Bone marrow (tissue), 2 donors: Measurements from ENCODE around the gene TNS3.

Source experiments
- DNase-seq, 2 donors: peaks; one replicate each; lab custom pipeline; 2025; lab: John Stamatoyannopoulos, UW

The TNS3 gene

DNA sequence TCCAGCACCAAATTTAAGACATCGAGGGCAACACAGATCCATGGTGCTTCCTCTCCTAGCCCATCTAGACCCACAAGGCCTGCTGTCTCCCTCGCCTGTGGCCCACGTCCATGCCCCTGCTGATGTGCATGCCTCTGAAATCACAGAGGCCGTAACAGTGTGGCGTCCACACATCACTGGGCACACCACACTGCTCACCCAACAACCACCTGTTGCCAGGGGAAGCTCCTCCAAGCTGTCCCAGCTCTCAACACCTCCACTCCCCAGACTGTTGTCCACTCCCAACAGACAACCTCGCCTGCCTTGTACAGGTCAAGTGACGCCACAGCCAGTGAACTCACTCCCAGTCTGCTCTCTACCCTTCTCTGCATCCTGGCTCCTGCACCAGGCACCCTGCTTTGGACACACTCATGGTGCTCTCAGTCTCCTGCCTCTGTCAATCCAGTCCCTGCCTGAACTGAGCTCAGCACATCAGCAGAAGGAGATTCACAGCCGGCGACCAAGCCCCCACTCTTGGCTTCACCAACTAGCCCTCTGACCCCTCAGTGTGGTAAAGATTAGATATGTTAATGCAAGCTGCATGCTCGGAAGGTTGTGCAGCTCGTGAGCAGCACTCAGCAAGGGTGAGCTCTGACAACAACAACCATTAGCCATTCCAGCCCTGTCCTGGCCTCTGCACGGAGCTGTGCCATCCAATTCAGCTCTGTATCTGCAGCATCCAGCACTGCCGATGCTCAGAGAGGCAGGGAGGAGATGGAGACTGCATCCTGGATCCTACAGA lies 197.0 kb downstream of the TNS3 start:
- no peak for DNase-seq

DNA sequence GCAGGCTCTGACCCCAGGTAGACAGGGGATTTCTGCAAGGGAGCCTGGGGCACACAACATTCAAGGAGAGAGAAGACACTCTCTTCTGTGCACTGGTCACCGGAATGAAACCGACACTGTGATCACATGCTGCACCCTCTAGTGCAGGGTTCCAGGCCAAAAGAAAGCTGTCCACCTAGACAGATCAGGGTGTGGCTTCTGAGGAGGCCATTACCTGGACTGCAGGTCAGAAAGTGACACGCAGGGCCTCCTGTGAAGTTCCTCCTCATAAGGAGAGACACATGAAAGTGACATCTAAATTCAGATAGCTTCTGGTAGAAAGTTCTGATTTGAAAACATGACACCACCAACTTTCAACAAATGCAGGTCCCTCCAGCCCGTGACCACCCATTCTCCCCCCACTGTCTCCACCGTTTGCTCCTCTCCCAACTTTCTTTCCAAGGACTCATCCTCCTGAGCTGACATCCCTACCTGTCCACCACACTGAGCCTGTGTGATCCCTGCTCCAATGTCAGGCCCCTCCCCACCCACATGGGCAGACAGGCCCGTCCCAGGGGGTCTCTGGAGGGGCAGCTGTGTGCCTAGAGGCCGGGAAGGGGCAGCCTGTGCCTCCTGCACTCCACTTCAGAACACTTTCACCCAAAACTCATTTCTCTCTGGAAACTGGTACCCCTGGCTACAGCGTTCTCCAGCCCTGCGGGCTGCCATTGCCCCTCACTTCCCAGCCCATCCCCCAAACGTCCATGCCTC lies 198.0 kb downstream of the TNS3 start:
- no peak for DNase-seq

DNA sequence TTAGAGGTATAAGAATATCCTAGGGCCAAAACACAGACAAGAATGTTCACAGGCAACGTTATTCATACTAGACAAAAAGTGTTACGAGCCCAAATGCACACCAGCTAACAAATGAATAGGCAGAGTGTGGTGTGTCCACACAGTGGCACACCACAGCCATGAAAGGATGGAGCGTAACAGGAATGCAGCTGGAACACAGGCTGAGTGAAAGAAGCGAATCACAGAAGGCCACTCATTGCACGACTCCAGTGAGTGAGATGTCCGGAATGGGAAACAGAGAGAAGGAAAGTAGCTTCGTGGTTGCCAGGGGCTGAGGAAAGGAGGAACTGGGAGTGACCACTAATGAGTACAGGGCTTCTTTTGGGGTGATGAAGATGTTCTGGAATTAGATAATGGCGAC lies 198.8 kb downstream of the TNS3 start:
- DNase-seq = no peak

DNA sequence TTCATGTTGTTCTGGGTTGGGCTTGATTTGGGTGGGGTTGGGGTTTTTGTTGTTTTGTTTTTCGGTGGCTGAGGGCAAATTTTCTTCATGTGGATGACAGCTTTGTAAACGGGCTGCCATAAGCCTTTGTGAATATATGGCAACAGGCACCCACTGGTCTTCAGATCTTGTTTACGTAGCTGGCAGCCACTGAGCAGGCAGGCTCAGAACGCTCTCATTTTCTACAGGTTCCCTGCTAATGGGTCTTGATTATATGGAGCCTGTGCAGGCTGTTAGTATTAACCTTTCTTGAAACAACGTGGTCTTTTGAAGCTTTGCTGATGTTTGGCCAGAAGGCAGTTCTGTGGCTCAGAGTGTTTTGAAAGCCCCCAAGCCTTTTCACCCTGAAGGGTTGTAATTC lies 199.7 kb downstream of the TNS3 start:
- no peak for DNase-seq

DNA sequence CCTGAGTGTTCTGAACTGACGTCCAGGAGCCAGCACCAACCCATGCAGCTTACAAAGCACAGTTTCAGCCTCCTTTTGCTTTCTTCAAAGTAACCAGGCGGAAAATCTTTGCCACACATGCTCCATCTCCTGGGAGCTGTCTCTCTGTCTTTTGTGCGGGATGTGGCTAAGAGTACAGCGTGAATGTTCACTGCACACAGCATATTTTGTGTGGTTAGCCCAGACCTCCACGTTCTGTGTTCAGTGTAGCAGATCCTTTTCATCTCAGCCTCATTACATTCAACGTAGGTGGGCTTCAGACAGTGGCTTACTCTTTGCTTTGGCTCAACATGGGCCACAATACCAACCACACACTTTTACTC lies 200.8 kb downstream of the TNS3 start:
- no peak for DNase-seq

DNA sequence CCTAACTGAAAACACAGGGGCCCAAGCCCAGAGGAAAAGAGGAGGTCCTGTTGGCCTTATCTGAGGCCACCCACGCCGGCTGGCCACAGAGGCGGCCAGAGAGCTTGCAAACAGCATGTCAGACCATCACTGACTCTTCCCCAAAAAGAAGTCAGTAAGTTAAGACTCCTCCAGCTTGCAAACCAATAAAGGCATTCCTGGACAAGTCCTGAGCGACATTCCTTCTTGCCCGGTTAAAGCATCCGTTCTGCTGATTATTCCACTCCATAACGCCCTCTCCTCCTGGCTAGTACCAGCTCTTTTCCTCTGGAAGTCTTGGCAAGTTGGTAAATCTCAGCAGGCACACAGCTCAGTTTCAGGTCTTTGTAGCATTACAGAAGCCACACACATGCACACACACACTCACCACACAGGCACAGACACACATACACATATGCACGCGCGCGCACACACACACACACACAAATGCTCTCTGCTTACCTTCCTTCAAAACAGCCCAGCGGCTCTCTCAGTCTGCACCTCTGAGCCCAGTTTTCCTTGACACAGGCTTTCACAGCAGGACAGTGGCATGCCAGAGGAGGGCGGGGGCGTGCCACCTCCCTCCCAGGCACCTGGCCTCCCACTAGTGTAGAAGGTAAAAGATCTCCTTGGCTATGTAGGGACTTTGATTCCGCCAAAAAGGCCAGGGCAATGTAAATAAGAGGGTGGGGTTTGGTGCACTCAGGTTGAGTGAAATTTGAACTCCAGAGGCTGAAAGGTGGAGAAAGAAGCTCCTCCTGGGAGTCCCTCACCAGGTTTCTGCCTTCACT lies 201.4 kb downstream of the TNS3 start:
- no peak for DNase-seq

DNA sequence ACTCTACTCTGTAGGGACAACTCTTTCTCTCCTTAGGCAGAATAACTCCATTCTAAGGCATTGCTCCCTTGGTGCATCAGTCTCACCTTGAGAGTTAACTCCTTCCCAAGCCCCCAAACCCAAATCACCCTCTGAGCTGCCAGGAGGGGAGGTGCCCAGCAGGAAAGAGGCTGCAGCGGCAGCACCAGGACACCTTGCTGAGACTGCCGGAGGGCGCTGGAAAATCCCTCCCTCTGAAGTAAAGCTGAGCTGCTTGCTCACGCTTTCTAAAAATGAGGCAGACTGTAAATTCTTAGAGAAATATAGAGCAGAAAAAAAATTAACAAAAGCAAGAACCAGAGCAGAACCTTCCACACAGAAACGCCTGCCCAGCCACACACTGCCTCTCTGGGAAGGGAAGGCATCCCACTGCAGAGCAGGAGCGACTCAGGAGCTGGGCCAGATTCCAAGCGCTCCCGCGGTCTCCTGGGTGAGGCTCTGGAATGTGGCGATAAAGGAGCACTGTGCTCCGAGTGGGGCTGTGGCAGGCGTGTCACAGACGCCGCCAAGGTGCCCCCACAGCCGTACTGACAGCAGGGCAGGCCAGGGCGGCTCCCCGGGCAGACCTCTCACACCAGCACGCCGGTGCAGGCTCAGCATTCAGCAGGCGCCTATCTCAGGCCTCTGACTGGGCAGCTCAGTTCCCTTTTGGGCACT lies 202.1 kb downstream of the TNS3 start:
- DNase-seq = no peak

DNA sequence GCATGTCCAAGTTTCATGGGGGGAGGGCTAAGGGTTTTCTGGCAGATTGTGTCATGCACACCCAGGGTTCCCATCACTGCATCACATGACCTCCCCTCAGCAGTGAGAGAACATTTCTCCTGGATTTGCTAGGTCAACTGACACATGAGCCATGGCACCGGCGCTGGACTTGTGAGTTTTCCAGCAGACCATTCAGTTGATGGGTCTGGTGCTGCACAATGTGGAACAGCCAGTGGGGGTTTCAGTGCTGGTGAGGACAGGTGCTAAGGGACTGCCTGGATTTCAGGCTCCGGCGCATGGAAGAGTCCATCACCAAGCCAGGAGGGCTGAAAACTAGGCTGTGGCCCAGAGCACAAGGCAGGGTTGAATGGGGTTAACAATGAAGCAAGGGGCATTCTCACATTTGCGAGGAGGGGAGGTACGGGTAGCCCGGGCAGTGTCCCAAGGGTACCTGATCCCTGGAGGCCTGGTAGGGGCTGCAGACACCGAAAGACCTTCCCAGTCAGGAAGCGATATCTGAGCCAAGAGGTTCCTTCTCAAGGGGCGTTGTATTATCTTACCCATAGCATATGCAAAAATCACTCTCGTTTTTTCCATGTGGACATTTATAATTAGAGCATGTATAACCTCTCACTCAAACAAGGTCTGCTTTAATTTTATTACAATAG lies 203.0 kb downstream of the TNS3 start:
- no peak for DNase-seq

DNA sequence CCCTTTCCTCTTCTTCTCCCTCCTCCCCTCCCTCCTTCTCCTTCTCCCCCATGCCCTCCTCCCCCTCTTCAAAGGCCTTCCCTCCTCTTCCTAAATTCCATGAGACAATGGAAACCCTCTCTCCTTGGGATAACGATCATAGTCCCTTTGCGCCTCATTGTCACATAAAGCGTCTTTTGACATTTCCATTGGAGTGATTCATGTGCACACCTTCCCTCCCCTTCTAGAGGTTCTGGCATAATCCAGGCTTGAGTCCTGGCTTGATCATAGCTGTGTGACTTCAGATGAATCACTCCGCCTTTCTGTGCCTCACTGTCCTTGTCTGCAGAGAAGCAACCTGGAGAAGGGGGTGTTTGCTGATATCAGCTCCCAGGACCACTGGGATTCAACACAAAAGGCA lies 204.2 kb downstream of the TNS3 start:
- DNase-seq = no peak

DNA sequence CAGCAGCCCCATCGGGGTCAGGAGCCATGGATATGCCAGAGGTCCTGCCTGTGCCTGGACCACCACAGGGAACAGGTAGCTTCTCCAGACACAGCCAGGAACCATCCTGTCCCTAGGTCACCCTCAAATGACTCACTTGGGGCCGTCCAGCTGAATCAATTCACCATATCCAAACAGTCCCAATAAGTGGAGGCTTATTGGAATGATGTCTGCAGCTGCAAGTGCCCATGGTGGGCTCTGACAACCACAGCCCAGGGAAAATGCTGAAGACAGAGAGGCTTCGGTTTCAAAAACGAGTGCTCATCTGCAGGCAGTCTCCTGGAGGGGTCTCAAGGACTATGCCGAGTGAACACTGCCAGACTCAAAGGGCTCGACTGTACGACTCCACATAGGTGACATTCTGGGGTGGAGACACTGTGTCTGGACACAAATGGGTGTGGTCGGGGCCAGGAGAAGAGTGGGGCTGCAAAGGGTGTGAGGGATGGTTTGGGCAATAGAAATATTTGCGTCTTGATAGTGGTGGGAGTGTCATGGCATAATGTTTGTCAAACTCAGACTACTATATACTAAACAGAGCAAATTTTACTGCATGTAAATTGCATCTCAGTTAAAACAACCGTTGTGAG lies 204.8 kb downstream of the TNS3 start:
- DNase-seq = no peak

DNA sequence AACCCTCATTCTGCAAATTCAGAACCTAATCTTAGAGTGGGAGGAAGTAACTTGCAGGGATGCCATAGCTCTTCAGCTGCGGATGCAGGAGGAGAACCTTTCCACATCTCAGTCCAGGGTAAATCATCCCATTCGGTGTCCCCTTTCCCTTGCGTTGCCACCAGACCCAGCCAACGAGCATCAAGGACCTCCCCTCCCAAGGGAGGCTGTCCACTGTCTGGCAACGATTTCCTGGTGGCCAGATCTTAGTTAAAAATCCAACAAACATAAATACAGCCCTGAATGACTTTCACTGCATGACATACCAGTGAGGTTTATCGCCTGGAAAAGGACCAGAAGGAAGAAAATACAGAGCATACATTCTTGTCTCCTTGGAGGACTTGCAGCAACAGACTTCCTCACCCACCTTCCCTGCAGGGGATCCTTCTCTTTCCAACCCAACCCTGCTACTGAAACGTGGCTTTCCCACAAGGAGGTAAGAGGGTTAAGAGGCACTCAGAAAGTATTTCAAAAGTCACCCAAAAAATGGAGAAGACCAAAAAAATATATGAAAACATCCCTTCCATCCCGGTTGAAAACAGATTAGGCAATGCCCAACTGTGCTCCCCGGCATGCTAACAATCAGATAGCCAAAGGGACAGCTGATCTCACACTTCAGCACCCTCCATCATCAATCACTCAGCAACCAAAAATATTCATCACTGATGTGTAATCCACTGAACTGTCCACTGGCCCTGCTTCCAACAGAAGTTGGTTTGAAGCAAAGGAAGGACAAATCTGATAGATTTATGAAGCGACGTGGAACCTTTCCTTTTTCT lies 206.6 kb downstream of the TNS3 start:
- no peak for DNase-seq

DNA sequence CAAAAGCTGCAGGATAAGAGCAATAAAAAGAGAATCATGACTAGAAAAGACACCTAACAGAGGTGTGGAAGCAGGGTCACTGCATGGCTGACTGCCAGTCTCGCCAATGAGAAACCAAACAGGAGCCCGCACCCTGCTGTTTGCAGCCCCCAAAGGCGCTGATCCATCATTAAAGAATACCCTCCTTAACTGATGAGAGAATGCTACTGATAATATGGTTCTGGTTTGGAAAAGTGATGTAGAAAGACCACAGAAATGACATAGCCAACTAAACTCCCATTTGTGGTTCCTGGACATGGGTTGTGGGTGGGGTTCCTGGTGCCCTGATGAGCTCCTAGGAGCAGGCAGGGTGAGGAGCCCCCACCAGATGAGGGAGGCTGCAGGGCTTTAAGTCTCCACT lies 207.4 kb downstream of the TNS3 start:
- no peak for DNase-seq

DNA sequence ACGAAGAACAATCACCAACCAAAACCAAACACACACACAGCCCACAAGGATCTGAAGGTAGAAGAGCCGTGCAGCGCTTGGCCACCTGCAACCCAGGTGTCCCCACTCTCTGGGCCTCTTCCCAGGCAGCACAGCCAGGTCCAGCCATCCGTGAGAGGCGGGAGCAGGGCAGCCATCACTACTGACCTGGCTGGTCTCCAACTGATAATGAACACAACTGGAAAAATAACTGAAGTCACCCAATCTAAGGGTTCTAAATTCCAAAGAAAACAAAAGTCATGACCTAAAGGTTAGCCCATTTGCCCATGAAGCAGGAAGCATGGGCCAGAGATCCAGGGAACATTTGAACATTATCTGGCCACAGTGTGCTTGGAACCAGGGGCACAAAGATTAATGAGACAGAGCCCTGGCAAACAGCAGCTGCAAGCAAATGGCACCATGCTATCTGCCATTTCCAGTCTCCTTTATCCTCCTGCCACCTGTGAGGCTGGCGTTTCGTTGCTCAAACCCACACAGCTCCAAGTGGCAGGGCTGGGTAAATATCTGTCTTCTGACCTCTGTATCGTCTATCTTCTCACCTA lies 207.9 kb downstream of the TNS3 start:
- no peak for DNase-seq

DNA sequence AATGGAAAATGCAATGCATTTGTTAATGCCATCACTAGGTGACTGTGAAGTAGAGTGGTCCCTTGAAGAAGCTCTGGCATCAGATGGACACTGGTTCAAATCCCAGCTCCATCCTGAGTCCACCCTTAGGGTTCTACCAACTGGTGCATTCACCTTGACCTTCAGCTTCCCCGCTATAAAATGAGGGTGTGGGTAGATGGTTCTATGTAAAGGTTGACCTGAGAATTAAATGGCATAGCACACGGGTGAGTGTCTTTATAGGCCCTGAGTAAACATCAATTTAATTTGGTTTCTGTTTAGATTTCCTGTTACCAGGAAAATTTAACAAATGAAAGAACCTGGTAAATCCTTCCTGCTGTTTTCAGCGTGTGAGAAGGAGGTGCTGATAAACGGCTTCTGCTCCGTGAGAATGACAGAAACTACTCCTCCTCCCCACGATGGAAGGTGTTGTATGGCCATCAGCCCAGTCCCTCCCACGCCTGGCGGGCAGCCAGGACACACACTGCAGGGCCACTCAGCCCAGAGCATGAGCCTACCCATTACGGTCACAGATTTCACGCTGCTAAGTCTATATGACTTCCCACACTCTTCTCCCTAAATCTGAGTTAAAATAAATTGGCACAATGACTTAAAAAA lies 210.1 kb downstream of the TNS3 start:
- DNase-seq = no peak

DNA sequence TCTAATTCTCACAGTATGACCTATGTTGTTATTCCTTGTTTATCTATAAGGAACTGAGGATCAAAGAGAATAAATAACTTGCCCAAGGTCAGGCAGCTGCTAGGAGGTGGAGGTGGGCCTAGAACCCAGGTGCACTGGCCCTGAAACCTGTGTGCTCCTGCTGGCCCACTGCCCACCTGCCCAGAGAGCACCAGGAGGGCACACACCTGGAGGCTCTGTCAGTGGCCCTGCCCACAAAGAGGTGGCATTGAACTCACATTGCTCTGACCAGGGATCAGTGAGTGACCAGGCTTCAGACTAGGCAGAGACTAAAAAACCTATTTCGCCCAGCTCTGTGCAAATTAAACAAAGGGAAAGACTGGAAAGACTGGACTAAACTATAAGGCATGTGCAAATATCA lies 210.6 kb downstream of the TNS3 start:
- DNase-seq = no peak

DNA sequence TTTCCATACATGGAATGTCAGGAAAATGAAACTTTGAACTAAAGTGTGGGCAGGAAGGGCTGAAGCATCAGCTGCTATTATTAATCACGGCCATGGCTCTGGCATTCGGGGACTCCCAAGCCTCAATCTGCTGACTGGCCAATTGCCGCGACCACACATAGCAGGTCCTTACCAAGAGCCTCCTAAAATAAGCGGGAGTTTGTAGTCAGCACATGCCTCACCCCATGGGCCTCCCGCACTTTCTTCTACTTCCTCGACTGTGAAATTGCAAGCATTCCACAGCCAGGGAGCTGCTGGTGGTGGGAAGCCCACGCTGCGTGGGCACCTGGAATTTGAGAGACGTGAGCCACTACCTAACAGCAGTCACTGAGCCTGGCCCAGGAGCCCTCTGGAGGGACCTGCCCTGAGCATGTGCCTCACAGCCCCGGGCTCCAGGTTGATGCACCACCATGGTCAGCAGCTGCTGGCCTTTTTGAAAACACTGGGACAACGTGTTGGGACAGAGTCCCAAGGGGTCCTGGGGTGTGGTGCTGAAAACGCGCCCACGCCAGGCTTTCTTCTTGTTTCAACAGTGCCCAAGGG lies 211.4 kb downstream of the TNS3 start:
- no peak for DNase-seq

DNA sequence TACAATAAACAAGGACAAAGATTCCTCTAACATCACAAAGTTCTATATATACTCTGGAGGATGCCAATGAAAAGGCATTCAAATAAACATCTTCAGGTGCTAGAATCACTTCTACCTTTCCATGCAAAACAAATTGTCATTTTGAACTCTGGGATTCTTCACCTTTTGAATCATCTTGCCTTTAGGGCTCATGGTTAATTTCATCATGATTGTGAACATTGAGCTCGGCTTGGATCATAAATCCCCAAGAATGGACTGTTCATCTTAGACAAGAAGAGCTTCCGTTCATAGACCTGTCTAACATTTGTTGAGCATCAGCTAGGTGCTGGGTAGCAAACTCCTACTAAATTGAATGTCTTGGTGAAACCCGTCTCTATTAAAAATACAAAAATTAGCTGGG lies 212.2 kb downstream of the TNS3 start:
- no peak for DNase-seq

DNA sequence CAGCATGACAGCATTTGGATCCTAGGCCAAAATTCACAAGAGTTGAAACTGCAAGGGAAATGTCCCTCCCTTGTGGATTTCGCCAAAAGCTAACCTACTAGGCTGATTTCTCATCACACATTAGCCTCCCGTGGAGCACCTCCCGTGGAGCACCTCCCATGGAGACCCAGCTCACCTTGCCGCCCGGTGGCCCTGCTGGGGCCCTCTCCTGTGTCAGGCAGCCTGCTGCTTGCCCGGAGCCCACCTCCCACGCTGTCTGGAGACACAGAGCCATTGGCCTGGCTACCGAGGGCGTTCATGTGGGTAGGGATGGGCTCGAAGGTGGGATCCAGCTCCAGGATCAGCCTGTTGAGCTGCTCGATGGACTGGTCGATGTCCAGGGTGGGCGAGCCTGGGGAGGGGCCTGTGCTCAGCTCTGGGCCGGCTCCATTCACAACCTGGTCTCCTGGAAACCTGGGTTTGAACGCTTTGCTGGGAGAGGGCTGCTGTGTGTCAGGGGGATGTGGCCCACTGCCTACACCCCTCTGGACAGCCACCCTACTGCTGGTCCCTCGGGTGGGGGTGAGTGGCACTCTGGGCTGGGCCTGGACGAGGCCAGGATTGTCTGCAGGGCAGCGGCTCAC lies 213.6 kb downstream of the TNS3 start:
- no peak for DNase-seq

DNA sequence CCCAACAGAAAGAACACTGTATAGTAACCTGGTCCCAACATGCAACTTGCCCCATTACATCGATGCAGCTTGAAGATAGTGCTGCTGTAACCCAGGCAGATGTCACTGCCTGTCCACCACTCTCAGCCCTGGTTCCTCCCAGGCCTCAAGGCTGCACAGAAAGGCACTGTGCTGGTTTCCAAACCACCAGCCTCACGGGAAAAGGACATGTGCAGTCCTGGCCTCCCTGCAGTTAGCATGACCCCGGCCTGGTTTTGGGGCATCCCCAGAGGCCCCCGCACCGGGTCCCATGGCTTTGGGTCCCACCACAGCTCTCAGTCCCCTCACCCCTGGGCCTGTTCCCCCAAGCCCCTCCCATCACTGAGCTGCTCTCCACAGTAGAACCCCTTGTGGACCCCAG lies 214.5 kb downstream of the TNS3 start:
- no peak for DNase-seq
